Measurements from ENCODE around the gene MED31. TPM values are rescaled to one million over a fixed set of nuclear protein-coding genes. Genes with fewer than 3 reads are reported as not detected.

The MED31 gene
- total and polyA plus RNA-seq, 2 of the 13 experiments (the other 11 are each of a cell fraction or from before 2014, with no cell fraction given), result 19.0 to 20.9 TPM

GRCh38 chr17:6696906-6697305 is 45.5 kb upstream of the MED31 start:
- CTCF ChIA-PET (ENCODE audit: low intra/inter-chr PET ratio, low total read pairs), result no interaction called here

GRCh38 chr17:6695565-6695964 is 44.2 kb upstream of the MED31 start:
- Histone ChIP-seq H4K20me1 (ENCODE audit: insufficient read depth, low read length) (no peaks in the 10 kb centered on the region), H3K9ac (ENCODE audit: insufficient read depth, low read depth, low read length) (no peak overlapping the region), H3K79me2 (ENCODE audit: insufficient read depth, low read length) (no peaks in the 10 kb centered on the region), H3K36me3 (replicated peaks in 1 of 2; ENCODE audit: control insufficient read depth in 1 of 2, insufficient read depth in 2 of 2, low read length in 2 of 2) (peaks cover 42 to 72% of the 10 kb centered on the region in 2 experiments), H3K27me3 (ENCODE audit: control insufficient read depth in 1 of 2, insufficient read depth in 2 of 2, low read length in 2 of 2) (no peaks in the 10 kb centered on the region), H3K4me1 (ENCODE audit: insufficient read depth, low read length) (peaks cover 42% of the 10 kb centered on the region), H3K27ac (ENCODE audit: extremely low read length, insufficient read depth, low read length) (no peak overlapping the region), H3K9me3 (ENCODE audit: low read length) (no peaks in the 10 kb centered on the region), H3K4me2 (ENCODE audit: low read depth, low read length) (no peak overlapping the region), H2AFZ (ENCODE audit: low read length) (no peak overlapping the region), H3K4me3 (replicated peaks in 1 of 3; ENCODE audit: insufficient read depth in 1 of 3, low read depth in 2 of 3, low read length in 3 of 3) (no peak overlapping the region)
- 94% methylated on average over 13 of the region's 13 CpGs for WGBS (ENCODE audit: low lambda C conversion rate)
- no peak for FAIRE-seq
- no TSS peak for BruUV-seq (replicated peaks)
- DNase-seq (ENCODE audit: low spot score), result no peak
- ChIA-PET CTCF (ENCODE audit: low intra/inter-chr PET ratio, low total read pairs) (no interaction called here), POLR2A (interaction anchor here (1.0 to 11.0 kb wide), 3 partner anchors 9 to 17 kb away, joined by 3 to 419 read pairs (median 265); partner anchors contain the start of gene SLC13A5)
- ATAC-seq, result no peak
- intact Hi-C loops (cut with micrococcal nuclease; ENCODE audit: unreplicated experiment), result no loop called here
- in situ Hi-C loops (cut with HindIII; ENCODE audit: extremely low pct_ligation_motif_present, low pct_unique_long_range_greater_than_20kb), result no loop called here
- no peak for TF ChIP-seq MLX (CRISPR knock-in tag; IDR thresholded peaks at IDR 0.05)
- no peak for TF ChIP-seq ZNF484 (CRISPR knock-in tag; IDR thresholded peaks at IDR 0.05; ENCODE audit: borderline replicate concordance, low read depth)
- no peak for TF ChIP-seq TEAD2 (CRISPR knock-in tag; IDR thresholded peaks at IDR 0.05)
- no peak for TF ChIP-seq ZBTB38 (CRISPR knock-in tag; IDR thresholded peaks at IDR 0.05)

More at GRCh38 chr17:6696906-6697305, 45.5 kb upstream of the MED31 start:
- Histone ChIP-seq H2AFZ (ENCODE audit: low read length) (no peak overlapping the region), H4K20me1 (ENCODE audit: insufficient read depth, low read length) (no peaks in the 10 kb centered on the region), H3K79me2 (ENCODE audit: insufficient read depth, low read length) (no peaks in the 10 kb centered on the region), H3K4me3 (replicated peaks in 1 of 3; ENCODE audit: insufficient read depth in 1 of 3, low read depth in 2 of 3, low read length in 3 of 3) (no peak overlapping the region), H3K4me2 (ENCODE audit: low read depth, low read length) (no peak overlapping the region), H3K9ac (ENCODE audit: insufficient read depth, low read depth, low read length) (no peak overlapping the region), H3K4me1 (ENCODE audit: insufficient read depth, low read length) (peaks cover 50% of the 10 kb centered on the region), H3K9me3 (ENCODE audit: low read length) (no peaks in the 10 kb centered on the region), H3K36me3 (replicated peaks in 1 of 2; ENCODE audit: control insufficient read depth in 1 of 2, insufficient read depth in 2 of 2, low read length in 2 of 2) (peaks cover 37 to 59% of the 10 kb centered on the region in 2 experiments), H3K27ac (ENCODE audit: extremely low read length, insufficient read depth, low read length) (peak overlapping the region; percentile 2), H3K27me3 (ENCODE audit: control insufficient read depth in 1 of 2, insufficient read depth in 2 of 2, low read length in 2 of 2) (no peaks in the 10 kb centered on the region)
- no TSS peak for BruUV-seq (replicated peaks)
- ATAC-seq, result no peak
- POLR2A ChIA-PET, result interaction anchor here (10.7 to 11.0 kb wide), 2 partner anchors 12 to 16 kb away, joined by 265 to 419 read pairs; partner anchors contain the start of gene SLC13A5
- in situ Hi-C loops (cut with HindIII; ENCODE audit: extremely low pct_ligation_motif_present, low pct_unique_long_range_greater_than_20kb), result no loop called here
- 100% methylated on average over 1 of the region's 5 CpGs for WGBS (ENCODE audit: low lambda C conversion rate)
- no peak for FAIRE-seq
- intact Hi-C loops (cut with micrococcal nuclease; ENCODE audit: unreplicated experiment), result no loop called here
- DNase-seq (ENCODE audit: low spot score), result no peak
- TF ChIP-seq ZNF879 (CRISPR knock-in tag; IDR thresholded peaks at IDR 0.05) (no peak), POLR2AphosphoS5 (IDR thresholded peaks at IDR 0.05; ENCODE audit: low read depth, low read length) (peak; percentile 14; the same call in 1 of the 2 replicates)

Data from HepG2 (cell line).